ENCODE measurements around the gene CERS6.

Gene CERS6

GRCh38 chr2:168583710-168584521 is 127.8 kb downstream of the CERS6 start:
- H3K4me3 ChIP-seq (ENCODE audit: low read length), result no peak overlapping the region
- no peak for DNase-seq (ENCODE audit: low read depth, low spot score)

- no peak for DNase-seq (ENCODE audit: low read depth, low spot score)
- no peak overlapping the region for H3K4me3 ChIP-seq (ENCODE audit: low read length)
Observed at GRCh38 chr2:168584911-168585310, 128.8 kb downstream of the CERS6 start.

- no peak for DNase-seq (ENCODE audit: low read depth, low spot score)
- no peak overlapping the region for H3K4me3 ChIP-seq (ENCODE audit: low read length)
Observed at GRCh38 chr2:168585700-168586099, 129.6 kb downstream of the CERS6 start.

- DNase-seq (ENCODE audit: low read depth, low spot score), result no peak
- H3K4me3 ChIP-seq (ENCODE audit: low read length), result no peak overlapping the region
Observed at GRCh38 chr2:168587307-168587706, 131.2 kb downstream of the CERS6 start.

GRCh38 chr2:168589236-168590211 is 133.5 kb downstream of the CERS6 start:
- DNase-seq (ENCODE audit: low read depth, low spot score), result no peak
- no peak overlapping the region for H3K4me3 ChIP-seq (ENCODE audit: low read length)

- H3K4me3 ChIP-seq (ENCODE audit: low read length), result no peak overlapping the region
- no peak for DNase-seq (ENCODE audit: low read depth, low spot score)
Observed at GRCh38 chr2:168592181-168592831, 136.2 kb downstream of the CERS6 start.

GRCh38 chr2:168593713-168594112 is 137.6 kb downstream of the CERS6 start:
- DNase-seq (ENCODE audit: low read depth, low spot score), result no peak
- no peak overlapping the region for H3K4me3 ChIP-seq (ENCODE audit: low read length)

- no peak for DNase-seq (ENCODE audit: low read depth, low spot score)
- H3K4me3 ChIP-seq (ENCODE audit: low read length), result no peak overlapping the region
Observed at GRCh38 chr2:168594778-168595177, 138.7 kb downstream of the CERS6 start.

- no peak for DNase-seq (ENCODE audit: low read depth, low spot score)
Observed at GRCh38 chr2:168596881-168597655, 141.0 kb downstream of the CERS6 start.

GRCh38 chr2:168599738-168600137 is 143.7 kb downstream of the CERS6 start:
- H3K4me3 ChIP-seq (ENCODE audit: low read length), result no peak overlapping the region
- no peak for DNase-seq (ENCODE audit: low read depth, low spot score)

More at GRCh38 chr2:168596881-168597655, 141.0 kb downstream of the CERS6 start:
- no peak overlapping the region for H3K4me3 ChIP-seq (ENCODE audit: low read length)

- H3K4me3 ChIP-seq (ENCODE audit: low read length), result no peak overlapping the region
- no peak for DNase-seq (ENCODE audit: low read depth, low spot score)
Observed at GRCh38 chr2:168600949-168601348, 144.9 kb downstream of the CERS6 start.

- no peak for DNase-seq (ENCODE audit: low read depth, low spot score)
- H3K4me3 ChIP-seq (ENCODE audit: low read length), result no peak overlapping the region
Observed at GRCh38 chr2:168601741-168602140, 145.7 kb downstream of the CERS6 start.

- no peak for DNase-seq (ENCODE audit: low read depth, low spot score)
- H3K4me3 ChIP-seq (ENCODE audit: low read length), result no peak overlapping the region
Observed at GRCh38 chr2:168602379-168602778, 146.3 kb downstream of the CERS6 start.

- no peak for DNase-seq (ENCODE audit: low read depth, low spot score)
- no peak overlapping the region for H3K4me3 ChIP-seq (ENCODE audit: low read length)
Observed at GRCh38 chr2:168602846-168603401, 146.9 kb downstream of the CERS6 start.

- no peak overlapping the region for H3K4me3 ChIP-seq (ENCODE audit: low read length)
- no peak for DNase-seq (ENCODE audit: low read depth, low spot score)
Observed at GRCh38 chr2:168603439-168603961, 147.4 kb downstream of the CERS6 start.

- no peak for DNase-seq (ENCODE audit: low read depth, low spot score)
- no peak overlapping the region for H3K4me3 ChIP-seq (ENCODE audit: low read length)
Observed at GRCh38 chr2:168604252-168604651, 148.2 kb downstream of the CERS6 start.

GRCh38 chr2:168607992-168608391 is 151.9 kb downstream of the CERS6 start:
- DNase-seq (ENCODE audit: low read depth, low spot score), result no peak
- no peak overlapping the region for H3K4me3 ChIP-seq (ENCODE audit: low read length)

- DNase-seq (ENCODE audit: low read depth, low spot score), result no peak
- H3K4me3 ChIP-seq (ENCODE audit: low read length), result no peak overlapping the region
Observed at GRCh38 chr2:168608796-168609195, 152.7 kb downstream of the CERS6 start.
